ENCODE results near the gene DEUP1.

GRCh38 chr11:93474123-93474522, 143.6 kb downstream of the DEUP1 start:
- TF ChIP-seq CTCF (IDR thresholded peaks at IDR 0.05; ENCODE audit: low read depth, low read length, missing input control) (no peak), YY1 (IDR thresholded peaks at IDR 0.05) (no peak), RAD21 (IDR thresholded peaks at IDR 0.05) (no peak), NR2F2 (IDR thresholded peaks at IDR 0.05) (no peak), EGR1 (IDR thresholded peaks at IDR 0.05; ENCODE audit: low read depth in 2 of 2) (no peak), JUND (IDR thresholded peaks at IDR 0.05) (no peak)

Data from liver (tissue), 3 donors.